H1 (cell line): ENCODE data around the gene TMEM272. TPM values are rescaled to one million over a fixed set of nuclear protein-coding genes. Genes with fewer than 3 reads are reported as not detected.

Experiments
- NANOG ChIP-seq: IDR thresholded peaks from 2 replicates; pipeline ENCODE4 v1.6.1; 2011; ENCODE audit warnings: low read length, low read depth, mild to moderate bottlenecking, inconsistent platforms; ENCODE audit not compliant: insufficient read depth, poor library complexity, severe bottlenecking
- RAD21 ChIP-seq, 2 experiments: IDR thresholded peaks in 1 of 2; conservative IDR thresholded peaks in 1 of 2; 2 replicates each; pipeline ENCODE4 v1.6.1; 2011; ENCODE audit warnings: low read depth in 2 of 2, low read length in 2 of 2, improper control_type of control experiment in 1 of 2, inconsistent platforms in 1 of 2, mild to moderate bottlenecking in 1 of 2, moderate library complexity in 1 of 2
- TCF12 ChIP-seq: IDR thresholded peaks from 2 replicates; pipeline ENCODE4 v1.6.1; 2011; ENCODE audit warnings: low read depth, mild to moderate bottlenecking, low read length
- polyA plus RNA-seq, 7 experiments: library from polyadenylated mRNA; depleted of rRNA in 3 of 7; stranded (reverse) in 5 of 7; unstranded in 2 of 7; fragments of >200 nt in 5 of 7; fragments of 200-250 nt in 2 of 7; gene quantifications; 1 replicate in 5 of 7; 2 replicates in 1 of 7; 4 replicates in 1 of 7; pipeline versions ENCODE4 v1.2.1 to v1.2.3, GENCODE V29; 2011 to 2013; ENCODE audit warnings: missing spikeins in 2 of 7, mixed read lengths in 2 of 7
- total RNA-seq: library from RNA; stranded (reverse); fragmentation: NEBNext Ultra II Directional; extraction: Animal tissue kit (Norgen Biotek cat#: 25700); gene quantifications from 2 replicates; pipeline ENCODE4 v1.2.1, GENCODE V29; 2021

Gene TMEM272
- total and polyA plus RNA-seq, 2 of the 8 experiments (the other 6 are each of a cell fraction or from before 2014, with no cell fraction given): 0.05 TPM; not detected in 1

DNA sequence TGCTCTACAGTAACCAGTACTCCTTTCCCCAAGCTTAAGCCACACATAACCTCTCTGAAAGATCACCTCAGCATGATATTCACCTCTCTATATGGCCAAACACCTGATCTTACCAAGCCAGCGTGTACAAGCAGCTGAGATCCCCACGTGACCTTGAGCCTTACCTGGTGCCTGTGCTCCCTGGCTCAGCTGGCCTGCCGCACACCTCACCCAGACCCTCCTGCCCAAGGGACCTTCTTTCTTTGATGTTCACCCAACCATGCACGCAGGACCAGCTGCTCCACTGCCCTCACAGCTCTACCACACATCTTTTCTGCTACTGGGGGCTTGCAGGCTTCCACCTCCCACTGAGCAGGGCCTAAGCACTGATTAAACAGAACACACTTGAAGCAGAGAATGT is 50.0 kb downstream of the TMEM272 start (continued):
- TF ChIP-seq NANOG: no peak
- no peak for TF ChIP-seq RAD21 (IDR thresholded peaks at IDR 0.05 in 1 of 2, conservative IDR thresholded peaks at IDR 0.05 in 1 of 2; ENCODE audit: low read depth in 2 of 2, low read length in 2 of 2)
- no peak for TF ChIP-seq TCF12
